ENCODE measurements around the gene DCHS1.

The DCHS1 gene

DNA sequence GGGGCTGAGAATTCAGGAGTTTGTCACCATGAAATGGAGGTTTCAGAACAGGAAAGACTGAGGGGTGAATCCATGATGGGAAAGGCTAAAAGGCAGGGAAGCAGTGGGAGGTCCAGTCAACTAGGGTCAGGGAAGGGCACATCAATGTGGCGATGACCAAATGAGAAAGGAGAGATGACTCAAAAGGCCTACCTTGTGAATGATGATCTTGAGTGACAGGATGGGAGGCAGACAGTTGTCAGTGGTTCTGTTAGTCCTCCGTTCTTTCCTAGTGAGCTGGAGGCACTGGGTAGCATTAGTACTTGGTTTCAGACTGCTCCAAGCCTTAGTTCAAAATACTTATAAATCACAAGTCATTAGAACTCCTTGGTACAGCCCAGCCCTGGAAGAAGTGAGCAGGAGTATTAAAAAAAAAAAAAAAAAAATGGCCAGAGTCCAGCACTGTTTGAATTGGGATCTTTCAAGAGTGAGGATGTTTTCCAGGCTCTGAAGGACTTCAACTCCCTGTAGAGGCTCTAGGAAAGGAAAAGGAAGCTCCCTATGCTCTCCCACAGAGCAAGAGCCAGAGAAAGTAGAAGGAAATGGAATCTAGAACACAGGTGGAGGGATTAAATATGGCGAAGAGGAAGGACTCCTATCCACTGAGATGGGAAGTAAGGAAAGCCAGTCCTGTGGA, 8.3 kb upstream of the DCHS1 start:
- H3K9me3 Mint-ChIP-seq = no peaks in the 10 kb centered on the region
- H3K36me3 Mint-ChIP-seq (ENCODE audit: low read depth) = no peaks in the 10 kb centered on the region
- no peak for ATAC-seq
- no peak overlapping the region for H3K27ac Mint-ChIP-seq
- H3K4me3 Mint-ChIP-seq = no peak overlapping the region
- H3K4me1 Mint-ChIP-seq = peaks cover 25% of the 10 kb centered on the region
- H3K27me3 Mint-ChIP-seq = no peaks in the 10 kb centered on the region
- no peak for DNase-seq

DNA sequence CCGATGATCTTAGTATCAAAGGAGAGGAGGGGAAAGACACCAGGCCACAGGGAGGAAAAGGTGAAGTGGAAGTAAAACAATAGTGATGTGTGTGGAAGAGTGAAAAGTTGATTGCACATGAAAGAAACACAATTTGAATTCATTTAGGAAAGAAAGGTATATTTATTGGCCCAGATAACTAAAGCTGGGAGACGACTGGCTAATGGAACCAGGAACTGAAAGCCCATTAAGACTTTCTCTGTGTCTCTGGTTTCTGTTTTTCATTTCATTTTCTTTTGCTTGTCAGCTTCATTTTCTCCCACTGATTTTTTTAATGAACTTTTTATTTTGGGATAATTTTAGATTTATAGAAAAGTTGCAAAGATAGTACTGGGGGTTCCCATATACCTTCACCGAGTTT, 5.1 kb upstream of the DCHS1 start:
- H3K4me3 Mint-ChIP-seq = no peak overlapping the region
- DNase-seq = no peak
- H3K4me1 Mint-ChIP-seq = peaks cover 5% of the 10 kb centered on the region
- ATAC-seq = no peak
- peaks cover 11% of the 10 kb centered on the region for H3K27me3 Mint-ChIP-seq
- H3K36me3 Mint-ChIP-seq (ENCODE audit: low read depth) = no peaks in the 10 kb centered on the region
- H3K9me3 Mint-ChIP-seq = no peaks in the 10 kb centered on the region
- no peak overlapping the region for H3K27ac Mint-ChIP-seq

DNA sequence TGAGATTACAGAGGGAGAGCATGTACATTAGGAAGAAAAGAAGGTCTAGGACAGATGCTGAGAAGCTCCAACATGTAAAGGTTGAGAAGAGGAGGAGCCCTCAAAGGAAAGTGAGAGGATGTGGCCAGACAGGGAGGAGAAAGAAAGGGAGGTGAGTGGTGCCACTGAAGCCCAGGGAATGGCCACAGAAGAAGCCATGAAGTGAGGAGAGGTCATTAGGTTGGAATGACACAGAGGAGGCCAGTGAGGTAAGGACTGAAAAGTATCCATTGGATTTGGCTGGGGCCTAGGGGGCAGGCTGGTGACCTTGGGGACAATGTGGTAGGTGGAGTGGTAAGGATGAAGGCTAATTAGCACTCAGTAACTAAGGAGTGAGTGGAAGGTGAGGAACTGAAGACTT, 3.0 kb upstream of the DCHS1 start:
- no peaks in the 10 kb centered on the region for H3K9me3 Mint-ChIP-seq
- no peaks in the 10 kb centered on the region for H3K36me3 Mint-ChIP-seq (ENCODE audit: low read depth)
- H3K4me3 Mint-ChIP-seq = no peak overlapping the region
- peaks cover 11% of the 10 kb centered on the region for H3K27me3 Mint-ChIP-seq
- DNase-seq (no peak), ATAC-seq (no peak)
- H3K27ac Mint-ChIP-seq = no peak overlapping the region
- peaks cover 4% of the 10 kb centered on the region for H3K4me1 Mint-ChIP-seq

DNA sequence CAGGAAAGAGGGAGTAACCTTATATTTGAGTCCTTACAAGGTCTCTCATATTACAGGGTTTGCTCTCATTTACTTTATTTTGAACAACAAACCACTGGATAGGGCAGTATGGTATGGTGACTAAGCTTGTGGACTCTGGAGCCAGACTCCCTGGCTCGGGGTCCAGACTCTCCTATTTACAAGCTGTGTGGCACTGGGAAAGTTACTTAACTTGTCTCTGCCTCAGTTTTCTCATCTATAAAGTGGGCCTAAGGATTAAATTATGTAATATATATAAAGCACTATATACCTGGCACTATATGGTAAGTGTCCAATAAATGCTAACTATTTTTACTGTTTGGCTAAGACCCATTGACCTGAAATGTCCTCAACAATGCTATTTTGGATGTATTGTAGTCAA, 1.7 kb upstream of the DCHS1 start:
- Mint-ChIP-seq H3K9me3 (no peaks in the 10 kb centered on the region), H3K27me3 (peaks cover 11% of the 10 kb centered on the region), H3K36me3 (ENCODE audit: low read depth) (no peaks in the 10 kb centered on the region), H3K4me3 (no peak overlapping the region), H3K27ac (no peak overlapping the region), H3K4me1 (peaks cover 4% of the 10 kb centered on the region)
- DNase-seq (no peak), ATAC-seq (no peak)

DNA sequence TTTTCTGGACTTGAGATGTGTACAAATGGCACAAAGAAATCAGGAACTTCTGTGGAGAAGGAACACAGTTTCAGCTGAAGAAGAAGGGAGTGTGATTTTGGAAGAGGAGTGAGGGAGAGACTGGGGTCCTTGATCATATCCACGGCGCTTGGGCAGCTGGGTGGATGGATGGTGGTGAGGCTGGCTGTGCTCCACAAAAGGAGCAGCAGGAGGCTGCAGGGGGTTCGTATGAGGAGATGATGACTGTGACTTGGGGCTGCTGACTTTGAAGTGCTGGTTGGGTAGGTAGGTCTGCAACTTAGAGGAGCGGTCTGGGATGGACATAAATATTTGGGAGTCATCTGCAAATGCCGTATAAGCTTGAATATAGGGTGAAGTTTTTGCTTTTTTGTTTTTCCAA, 1.3 kb upstream of the DCHS1 start:
- H3K27ac Mint-ChIP-seq = no peak overlapping the region
- no peak for ATAC-seq
- peaks cover 4% of the 10 kb centered on the region for H3K4me1 Mint-ChIP-seq
- H3K27me3 Mint-ChIP-seq = peaks cover 11% of the 10 kb centered on the region
- no peak for DNase-seq
- H3K9me3 Mint-ChIP-seq = no peaks in the 10 kb centered on the region
- peak overlapping the region; percentile 52 for H3K4me3 Mint-ChIP-seq
- H3K36me3 Mint-ChIP-seq (ENCODE audit: low read depth) = no peaks in the 10 kb centered on the region

DNA sequence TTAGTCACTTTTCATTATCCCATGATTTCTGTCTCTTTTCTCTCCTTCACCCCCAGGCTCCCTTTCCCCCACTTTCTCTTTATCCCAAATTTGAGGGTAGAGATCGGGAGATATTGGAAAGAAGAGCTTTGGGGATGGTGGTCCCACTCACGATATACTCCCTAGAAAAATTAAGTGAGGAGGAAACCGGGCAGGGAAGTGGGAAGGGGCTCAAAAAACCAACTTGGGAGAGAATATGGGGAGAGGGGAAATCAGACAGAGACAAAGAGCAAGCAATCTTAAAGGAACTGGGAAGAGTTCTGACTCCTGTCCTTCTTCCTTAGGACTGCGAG, 941 bp upstream of the DCHS1 start:
- DNase-seq = no peak
- Mint-ChIP-seq H3K27ac (no peak overlapping the region), H3K27me3 (peaks cover 11% of the 10 kb centered on the region), H3K4me3 (peak overlapping the region; percentile 52), H3K36me3 (ENCODE audit: low read depth) (no peaks in the 10 kb centered on the region), H3K9me3 (no peaks in the 10 kb centered on the region), H3K4me1 (peaks cover 4% of the 10 kb centered on the region)
- ATAC-seq = no peak

DNA sequence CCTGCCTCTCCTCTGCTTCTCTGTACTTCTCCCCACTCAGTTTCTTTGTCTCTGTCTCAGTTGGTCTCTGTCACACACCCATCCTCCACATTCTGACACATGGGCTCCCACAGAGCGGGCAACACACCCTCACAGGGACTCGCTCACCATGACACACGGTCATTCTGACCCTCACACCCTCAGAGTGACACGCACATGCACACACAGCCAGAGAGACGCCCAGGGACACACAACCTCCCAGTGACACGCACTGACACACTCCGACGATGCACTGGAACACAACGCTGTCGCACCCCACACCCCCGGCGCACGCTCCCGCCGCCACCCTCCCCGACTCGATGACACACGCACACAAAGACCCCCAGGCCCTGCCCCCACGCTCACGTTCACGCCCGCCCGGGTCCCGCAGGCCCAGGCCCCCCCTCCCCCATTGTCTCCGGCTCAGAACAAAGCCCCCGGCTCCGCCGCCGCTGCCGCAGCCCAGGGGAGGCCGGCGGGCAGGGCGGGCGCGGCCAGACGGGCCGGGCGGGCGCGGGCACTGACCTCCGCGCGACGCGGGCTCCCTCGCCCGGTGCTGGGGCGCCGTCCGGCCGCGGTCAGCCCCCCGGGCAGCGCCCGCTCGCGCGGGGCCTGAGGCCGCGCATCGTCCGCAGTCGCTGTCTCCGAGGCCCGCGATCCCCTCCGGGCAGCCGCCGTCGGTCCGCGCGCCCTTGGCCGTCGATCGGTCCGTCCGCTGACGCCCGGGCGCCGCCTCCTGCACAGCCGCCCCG, 404 bp downstream of the DCHS1 start:
- no peaks in the 10 kb centered on the region for H3K36me3 Mint-ChIP-seq (ENCODE audit: low read depth)
- no peaks in the 10 kb centered on the region for H3K9me3 Mint-ChIP-seq
- ATAC-seq (peak; percentile 26), DNase-seq (peak; percentile 25)
- peaks cover 4% of the 10 kb centered on the region for H3K4me1 Mint-ChIP-seq
- peaks cover 11% of the 10 kb centered on the region for H3K27me3 Mint-ChIP-seq
- H3K27ac Mint-ChIP-seq = no peak overlapping the region
- no peak overlapping the region for H3K4me3 Mint-ChIP-seq

DNA sequence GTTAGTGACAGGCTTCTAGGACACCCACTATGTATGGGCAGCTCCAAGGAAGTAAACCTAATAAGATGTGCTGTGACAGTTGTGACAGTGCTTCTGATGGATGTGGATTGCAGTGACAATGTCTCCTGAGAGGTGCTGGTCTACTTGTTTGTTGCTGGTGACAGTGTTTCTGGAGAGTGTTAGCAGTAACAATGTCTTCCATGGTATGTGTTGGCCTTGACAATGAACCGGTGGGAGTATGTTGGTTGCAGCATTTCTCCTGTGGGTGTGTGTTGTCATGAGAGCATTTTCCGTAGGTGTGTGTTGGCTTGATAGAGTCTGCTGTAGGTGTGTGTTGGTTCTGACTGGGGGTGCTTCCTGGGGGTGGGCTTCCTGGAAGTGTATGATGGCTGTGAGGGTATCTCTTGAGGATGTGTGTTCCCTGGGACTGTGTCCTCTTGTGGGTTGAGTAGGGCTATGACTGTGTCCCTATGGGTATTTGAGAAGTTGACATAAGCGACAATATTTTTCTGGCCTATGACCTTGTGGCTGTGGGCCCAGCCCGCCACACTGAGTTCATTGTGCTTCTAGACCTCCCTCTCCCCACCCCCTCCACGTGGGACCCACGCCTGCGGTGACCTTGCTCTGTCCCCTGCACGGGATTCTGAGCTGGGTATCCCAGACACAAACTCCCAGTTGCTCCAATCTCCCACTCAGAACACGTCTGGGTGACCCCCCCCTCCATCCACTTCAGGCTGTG, 1.2 kb downstream of the DCHS1 start:
- peaks cover 11% of the 10 kb centered on the region for H3K27me3 Mint-ChIP-seq
- no peak overlapping the region for H3K27ac Mint-ChIP-seq
- no peaks in the 10 kb centered on the region for H3K36me3 Mint-ChIP-seq (ENCODE audit: low read depth)
- ATAC-seq (no peak), DNase-seq (no peak)
- H3K4me1 Mint-ChIP-seq = peaks cover 4% of the 10 kb centered on the region
- no peak overlapping the region for H3K4me3 Mint-ChIP-seq
- H3K9me3 Mint-ChIP-seq = no peaks in the 10 kb centered on the region

DNA sequence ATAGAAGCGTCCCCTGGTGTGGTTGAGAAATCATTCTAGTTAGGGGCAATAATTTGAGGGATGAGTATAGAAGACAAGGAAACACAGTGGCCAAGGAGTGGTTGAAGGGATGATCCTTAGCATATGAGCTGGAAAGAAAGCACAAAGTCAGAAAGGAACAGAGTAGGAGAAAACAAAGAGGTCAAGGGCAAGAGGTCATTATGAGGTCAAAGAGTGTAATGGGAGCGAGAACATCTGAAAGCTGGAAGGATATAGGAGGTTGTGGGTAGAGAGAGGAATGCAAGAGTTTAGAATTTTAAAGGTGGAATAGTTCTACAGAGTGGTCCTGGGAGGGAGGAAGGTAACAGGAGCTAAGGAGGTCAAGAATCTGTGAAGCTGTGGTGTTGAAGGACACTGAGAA, 2.0 kb downstream of the DCHS1 start:
- ATAC-seq (no peak), DNase-seq (no peak)
- Mint-ChIP-seq H3K27me3 (peaks cover 11% of the 10 kb centered on the region), H3K4me3 (no peak overlapping the region), H3K36me3 (ENCODE audit: low read depth) (no peaks in the 10 kb centered on the region), H3K4me1 (peaks cover 4% of the 10 kb centered on the region), H3K27ac (no peak overlapping the region), H3K9me3 (no peaks in the 10 kb centered on the region)

DNA sequence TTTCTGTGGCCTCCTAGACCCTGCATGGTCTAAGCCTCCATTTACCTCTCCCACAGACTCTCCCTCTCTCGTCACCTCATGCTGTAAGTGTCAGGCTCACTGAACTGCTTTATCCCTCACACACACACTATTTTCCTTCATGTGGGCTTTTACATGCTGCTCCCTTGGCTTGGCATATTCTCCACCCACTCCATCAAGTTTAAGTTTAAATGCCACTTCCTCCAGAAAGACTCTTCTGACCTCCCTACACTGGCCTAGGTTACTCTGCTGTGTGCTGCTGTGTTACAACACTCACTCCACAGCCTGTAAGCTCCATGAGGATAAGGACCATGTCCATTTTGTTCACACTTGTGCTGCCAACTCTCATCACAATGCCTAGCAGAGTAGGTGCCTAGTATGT, 2.5 kb downstream of the DCHS1 start:
- ATAC-seq (no peak), DNase-seq (no peak)
- no peaks in the 10 kb centered on the region for H3K9me3 Mint-ChIP-seq
- H3K27ac Mint-ChIP-seq = no peak overlapping the region
- H3K27me3 Mint-ChIP-seq = peaks cover 11% of the 10 kb centered on the region
- no peaks in the 10 kb centered on the region for H3K36me3 Mint-ChIP-seq (ENCODE audit: low read depth)
- H3K4me3 Mint-ChIP-seq = no peak overlapping the region
- H3K4me1 Mint-ChIP-seq = peaks cover 4% of the 10 kb centered on the region

DNA sequence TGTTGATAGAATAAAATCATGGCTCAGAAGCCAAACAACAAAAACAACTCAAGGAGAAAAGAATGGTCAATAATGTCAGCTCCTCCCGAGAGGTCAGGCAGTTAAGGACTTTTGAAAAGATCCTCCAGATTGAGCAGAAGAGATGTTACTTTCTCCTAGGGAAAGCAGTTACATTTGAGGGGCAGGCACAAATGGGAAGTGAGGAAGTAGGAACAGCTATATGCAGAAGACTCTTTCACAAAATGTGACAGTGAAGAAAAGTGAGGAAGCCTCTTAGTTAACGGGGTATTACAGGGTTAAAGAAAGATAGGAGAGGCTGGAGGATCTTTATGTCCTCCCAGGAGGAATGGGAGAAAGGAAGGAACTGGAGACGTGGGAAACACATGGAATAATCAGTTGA, 3.4 kb downstream of the DCHS1 start:
- no peak overlapping the region for H3K27ac Mint-ChIP-seq
- H3K27me3 Mint-ChIP-seq = peaks cover 11% of the 10 kb centered on the region
- H3K9me3 Mint-ChIP-seq = no peaks in the 10 kb centered on the region
- no peaks in the 10 kb centered on the region for H3K36me3 Mint-ChIP-seq (ENCODE audit: low read depth)
- H3K4me3 Mint-ChIP-seq = no peak overlapping the region
- DNase-seq (no peak), ATAC-seq (no peak)
- H3K4me1 Mint-ChIP-seq = peaks cover 4% of the 10 kb centered on the region

DNA sequence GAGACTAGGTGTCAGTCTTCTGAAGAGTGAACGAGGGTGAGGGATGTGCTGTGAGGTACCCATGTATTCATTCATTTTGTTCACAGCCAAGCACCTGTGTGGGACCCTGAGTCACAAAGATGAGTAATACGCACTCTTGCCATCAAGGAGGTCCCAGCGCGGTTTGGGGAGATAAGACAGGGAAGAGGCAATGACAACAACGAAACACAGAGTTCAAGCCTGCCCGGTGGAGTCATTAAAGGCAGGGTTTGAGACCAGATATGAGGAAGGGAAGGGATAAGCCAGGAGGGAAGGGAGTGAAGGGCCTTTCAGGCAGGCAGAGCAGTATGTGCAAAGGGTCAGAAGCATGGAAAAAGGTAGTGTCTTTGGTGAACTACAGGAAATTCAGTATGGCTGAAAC, 4.6 kb downstream of the DCHS1 start:
- peaks cover 1% of the 10 kb centered on the region for H3K27me3 Mint-ChIP-seq
- H3K36me3 Mint-ChIP-seq (ENCODE audit: low read depth) = no peaks in the 10 kb centered on the region
- no peak overlapping the region for H3K4me3 Mint-ChIP-seq
- no peak overlapping the region for H3K27ac Mint-ChIP-seq
- no peaks in the 10 kb centered on the region for H3K9me3 Mint-ChIP-seq
- peak; percentile 87 for ATAC-seq
- peak; percentile 47 for DNase-seq
- H3K4me1 Mint-ChIP-seq = peaks cover 1% of the 10 kb centered on the region

DNA sequence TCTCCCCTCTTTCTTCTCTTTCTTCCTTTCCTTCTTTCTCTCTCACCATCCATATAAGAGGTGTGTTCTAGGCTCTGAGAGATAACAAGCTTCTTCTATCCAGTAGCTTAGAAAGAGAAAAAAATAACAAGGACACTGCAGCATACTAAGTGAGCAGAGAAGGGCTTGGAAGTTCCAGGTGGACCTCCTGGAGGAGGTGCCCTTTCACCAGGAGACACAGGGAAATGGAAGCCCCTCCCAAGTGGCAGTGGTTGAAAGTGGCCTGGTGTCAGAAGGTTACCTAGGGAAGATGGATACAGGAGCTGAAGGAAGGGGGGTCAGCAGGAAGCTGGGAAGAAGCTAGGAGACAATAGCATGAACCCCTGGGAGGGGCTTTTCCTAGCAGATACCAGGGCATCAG, 5.5 kb downstream of the DCHS1 start:
- H3K4me1 Mint-ChIP-seq = no peaks in the 10 kb centered on the region
- H3K36me3 Mint-ChIP-seq (ENCODE audit: low read depth) = no peaks in the 10 kb centered on the region
- no peaks in the 10 kb centered on the region for H3K9me3 Mint-ChIP-seq
- no peaks in the 10 kb centered on the region for H3K27me3 Mint-ChIP-seq
- no peak overlapping the region for H3K4me3 Mint-ChIP-seq
- DNase-seq = no peak
- H3K27ac Mint-ChIP-seq = no peak overlapping the region
- ATAC-seq = no peak

DNA sequence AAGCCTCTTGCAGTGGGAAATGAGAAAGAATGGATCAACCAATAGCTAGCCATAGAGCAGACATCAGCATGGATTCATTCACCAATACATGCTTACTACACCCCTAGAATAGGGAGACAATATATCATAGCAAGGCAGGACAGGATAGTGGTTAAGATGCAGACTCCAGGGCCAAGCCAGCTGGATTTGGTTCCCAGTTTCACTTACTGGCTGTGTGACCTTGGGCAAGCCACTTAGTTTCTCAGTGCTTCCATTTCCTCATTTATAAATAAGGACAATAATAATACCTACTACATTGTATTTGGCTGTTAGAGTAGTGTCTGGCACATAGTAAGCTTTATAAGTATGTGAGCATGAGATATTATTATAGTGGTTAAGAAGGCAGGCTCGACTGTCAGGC, 7.1 kb downstream of the DCHS1 start:
- H3K4me3 Mint-ChIP-seq = no peak overlapping the region
- ATAC-seq (no peak), DNase-seq (no peak)
- no peaks in the 10 kb centered on the region for H3K4me1 Mint-ChIP-seq
- H3K27ac Mint-ChIP-seq = no peak overlapping the region
- H3K9me3 Mint-ChIP-seq = no peaks in the 10 kb centered on the region
- H3K27me3 Mint-ChIP-seq = no peaks in the 10 kb centered on the region
- no peaks in the 10 kb centered on the region for H3K36me3 Mint-ChIP-seq (ENCODE audit: low read depth)

DNA sequence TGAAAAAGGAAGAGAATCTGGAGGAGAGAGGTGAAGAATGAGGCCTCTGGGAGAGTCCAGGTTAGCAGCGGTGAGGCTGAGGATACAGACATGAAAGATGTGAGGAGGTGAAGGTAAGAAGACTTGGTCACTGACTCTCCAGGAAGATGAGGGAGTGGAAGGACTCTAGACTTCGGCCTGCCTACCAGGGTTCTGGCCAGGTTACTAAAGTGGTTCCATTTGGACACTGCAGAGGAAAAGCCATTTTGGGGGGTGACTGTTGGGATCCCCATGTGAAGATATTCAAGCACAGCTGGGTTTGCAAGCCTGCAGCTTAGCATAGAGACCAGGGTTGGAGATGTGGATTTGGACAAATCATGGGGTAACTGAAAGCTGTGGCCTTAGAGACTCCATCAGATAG, 7.8 kb downstream of the DCHS1 start:
- Mint-ChIP-seq H3K27ac (no peak overlapping the region), H3K9me3 (no peaks in the 10 kb centered on the region), H3K4me1 (no peaks in the 10 kb centered on the region), H3K36me3 (ENCODE audit: low read depth) (no peaks in the 10 kb centered on the region), H3K4me3 (no peak overlapping the region), H3K27me3 (no peaks in the 10 kb centered on the region)
- ATAC-seq = no peak
- no peak for DNase-seq

All from activated naive CD8-positive, alpha-beta T cell treated with anti-CD3 and anti-CD28 coated beads, Interleukin-2, amount 50 U/mL, for 24 hours (primary cell).